Caki2 (cell line): Measurements from ENCODE around the gene RNF114. TPM values are rescaled to one million over a fixed set of nuclear protein-coding genes. Genes with fewer than 3 reads are reported as not detected.
"Not testable (repeated sequence)": the region's sequence is repeated elsewhere in the genome, so short reads cannot be mapped to it uniquely, and the experiment has no call there.

ENCODE experiments used
- DNase-seq: peaks from one replicate; pipeline ENCODE4 v3.0.0-alpha.2; 2015; ENCODE audit warnings: low read depth
- in situ Hi-C: cut with HindIII; loops from 2 replicates; pipeline ENCODE4 v1.10.0; 2016; ENCODE audit warnings: low sequenced_read_pairs, low pct_unique_long_range_greater_than_20kb, mixed read lengths
- total RNA-seq: library from RNA; depleted of rRNA; stranded (reverse); fragments of >200 nt; shearing (Covaris generic); gene quantifications from 2 replicates; pipeline ENCODE4 v1.2.3, GENCODE V29; 2014; ENCODE audit warnings: low replicate concordance

Gene RNF114
- total RNA-seq, 1 experiment from 2014 or later: 86.0 TPM

GRCh38 chr20:49948178-49948577, 12.0 kb downstream of the RNF114 start:
- in situ Hi-C loops: no loop called here
- no peak for DNase-seq

DNA sequence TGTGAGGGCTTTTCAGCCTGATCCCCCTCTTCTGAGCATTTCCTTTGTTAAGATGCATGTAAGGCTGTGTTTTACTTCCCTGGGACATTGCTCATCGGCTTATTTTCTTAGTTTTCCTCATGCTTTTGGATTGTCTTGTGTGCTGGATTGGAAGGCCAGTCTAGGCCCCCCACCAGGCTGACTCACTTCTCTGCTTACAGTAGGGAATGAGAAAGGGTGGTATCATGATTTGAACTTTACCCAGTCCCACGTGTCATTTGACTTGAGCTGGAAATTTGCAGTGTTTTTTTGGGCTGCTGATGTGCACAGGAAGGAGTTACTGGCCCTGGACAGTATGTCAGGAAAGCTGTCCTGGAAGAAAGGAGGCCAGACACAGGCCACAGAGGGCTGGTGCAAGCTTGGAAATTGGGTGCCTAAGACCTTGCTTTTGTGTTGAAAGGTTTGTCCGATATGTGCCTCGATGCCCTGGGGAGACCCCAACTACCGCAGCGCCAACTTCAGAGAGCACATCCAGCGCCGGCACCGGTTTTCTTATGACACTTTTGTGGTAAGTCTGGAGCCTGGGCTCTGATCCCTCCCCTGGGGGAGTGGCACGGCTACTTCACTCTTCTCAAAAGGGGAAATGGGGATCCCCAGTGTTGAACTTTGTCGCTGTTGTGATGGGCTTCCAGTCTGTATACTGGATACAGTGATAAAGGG, 12.8 kb downstream of the RNF114 start:
- DNase-seq: peak; percentile 68

GRCh38 chr20:49951151-49951550, 15.0 kb downstream of the RNF114 start:
- in situ Hi-C loops: no loop called here

More for the DNA sequence above, 12.8 kb downstream of the RNF114 start:
- in situ Hi-C loops: no loop called here

GRCh38 chr20:49955167-49955566, 19.0 kb downstream of the RNF114 start:
- in situ Hi-C loops: no loop called here
- no peak for DNase-seq

More at GRCh38 chr20:49951151-49951550, 15.0 kb downstream of the RNF114 start:
- DNase-seq: no peak

- in situ Hi-C loops, DNase-seq: not testable (repeated sequence)
Observed at GRCh38 chr20:49955830-49956396, 19.7 kb downstream of the RNF114 start.

DNA sequence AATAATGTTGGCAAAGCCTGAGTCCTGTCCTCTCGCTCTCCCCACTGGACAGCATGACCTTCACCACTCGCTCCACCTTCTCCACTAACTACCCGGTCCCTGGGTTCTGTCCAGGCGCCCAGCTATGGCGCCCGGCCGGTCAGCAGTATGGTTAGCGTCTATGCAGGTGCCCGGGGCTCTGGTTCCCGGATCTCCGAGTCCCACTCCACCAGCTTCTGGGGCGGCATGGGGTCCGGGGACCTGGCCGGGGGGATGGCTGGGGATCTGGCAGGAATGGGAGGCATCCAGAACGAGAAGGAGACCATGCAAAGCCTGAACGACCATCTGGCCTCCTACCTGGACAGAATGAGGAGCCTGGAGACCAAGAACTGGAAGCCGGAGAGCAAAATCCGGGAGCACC, 20.5 kb downstream of the RNF114 start:
- in situ Hi-C loops: no loop called here
- DNase-seq: no peak

DNA sequence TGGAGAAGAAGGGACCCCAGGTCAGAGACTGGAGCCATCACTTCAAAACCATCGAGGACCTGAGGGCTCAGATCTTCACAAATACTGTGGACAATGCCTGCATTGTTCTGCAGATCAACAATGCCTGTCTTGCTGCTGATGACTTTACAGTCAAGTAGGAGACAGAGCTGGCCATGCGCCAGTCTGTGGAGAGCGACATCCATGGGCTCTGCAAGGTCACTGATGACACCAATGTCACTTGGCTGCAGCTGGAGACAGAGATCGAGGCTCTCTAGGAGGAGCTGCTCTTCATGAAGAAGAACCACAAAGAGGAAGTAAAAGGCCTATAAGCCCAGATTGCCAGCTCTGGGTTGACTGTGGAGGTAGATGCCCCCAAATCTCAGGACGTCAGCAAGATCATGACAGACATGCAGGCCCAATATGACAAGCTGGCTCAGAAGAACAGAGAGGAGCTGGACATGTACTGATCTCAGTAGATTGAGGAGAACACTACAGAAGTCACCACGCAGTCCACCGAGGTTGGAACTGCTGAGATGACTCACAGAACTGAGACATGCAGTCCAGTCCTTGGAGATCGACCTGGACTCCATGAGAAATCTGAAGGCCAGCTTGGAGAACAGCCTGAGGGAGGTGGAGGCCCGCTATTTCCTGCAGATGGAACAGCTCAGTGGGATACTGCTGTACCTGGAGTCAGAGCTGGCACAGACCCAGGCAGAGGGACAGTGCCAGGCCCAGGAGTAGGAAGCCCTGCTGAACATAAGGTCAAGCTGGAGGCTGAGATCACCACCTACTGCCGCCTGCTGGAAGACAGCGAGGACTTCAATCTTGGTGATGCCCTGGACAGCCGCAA, 21.1 kb downstream of the RNF114 start:
- DNase-seq, in situ Hi-C loops: not testable (repeated sequence)

DNA sequence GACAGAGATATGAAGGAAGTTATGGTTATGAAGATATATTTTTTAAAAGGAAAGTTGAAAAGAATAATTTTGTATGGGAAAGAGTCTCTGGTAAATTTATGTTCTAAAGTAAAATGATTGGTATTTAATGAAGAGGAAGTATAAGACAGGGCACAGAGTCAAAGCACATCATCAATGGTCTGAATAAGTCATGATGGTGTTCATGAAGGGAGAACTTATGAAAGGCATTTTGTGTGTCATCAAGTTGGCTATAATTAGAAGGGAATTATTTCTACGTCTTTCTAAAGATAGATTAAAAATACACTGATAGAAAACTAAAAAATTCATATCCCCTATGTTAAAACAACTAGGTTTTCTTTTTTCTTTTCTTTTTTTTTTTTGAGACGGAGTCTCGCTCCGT, 25.2 kb downstream of the RNF114 start:
- in situ Hi-C loops: no loop called here
- no peak for DNase-seq

- peak; percentile 42 for DNase-seq
- in situ Hi-C loops: no loop called here
Observed at GRCh38 chr20:49964964-49965780, 29.0 kb downstream of the RNF114 start.

- no peak for DNase-seq
- in situ Hi-C loops: no loop called here
Observed at GRCh38 chr20:49965781-49966305, 29.6 kb downstream of the RNF114 start.

- in situ Hi-C loops: no loop called here
- DNase-seq: no peak
Observed at GRCh38 chr20:49966861-49967260, 30.7 kb downstream of the RNF114 start.

DNA sequence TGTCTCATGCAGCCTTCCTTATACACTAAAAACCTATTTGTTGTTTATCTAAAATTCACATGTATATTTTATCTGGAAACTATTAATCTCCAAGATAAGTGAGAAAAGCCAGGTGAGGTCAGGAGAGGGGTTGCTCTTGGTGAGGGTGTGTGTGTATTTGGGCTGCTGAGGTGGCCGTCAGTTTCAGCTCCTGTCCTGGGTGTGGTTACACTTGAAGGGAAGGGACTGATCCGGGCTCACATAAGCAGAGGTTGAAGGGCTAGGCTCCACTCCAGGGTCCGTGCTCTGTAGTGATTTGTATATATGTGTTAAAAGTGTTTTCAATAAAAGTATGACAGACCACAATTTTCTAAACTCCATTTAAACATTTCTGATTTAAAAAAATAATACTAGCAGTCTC, 33.0 kb downstream of the RNF114 start:
- in situ Hi-C loops: no loop called here
- DNase-seq: no peak

DNA sequence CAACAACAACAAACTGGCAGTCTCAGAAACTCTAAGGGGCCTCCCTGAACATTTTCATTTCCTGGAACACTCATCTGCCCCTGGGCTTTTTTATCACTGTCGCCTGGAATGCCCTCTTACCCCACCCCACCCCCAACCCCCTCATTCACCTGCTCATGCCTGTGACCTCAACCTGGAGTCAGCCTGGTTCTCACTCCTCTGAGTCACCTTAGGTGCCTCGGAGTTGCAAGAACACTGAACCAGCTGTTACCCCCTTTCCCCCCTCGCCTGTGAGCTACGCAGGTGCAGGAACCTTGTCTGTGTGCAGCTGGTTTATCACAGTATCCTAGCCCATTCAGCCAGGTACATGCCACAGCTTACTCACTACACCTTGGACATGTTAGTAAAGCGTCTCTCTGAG, 33.7 kb downstream of the RNF114 start:
- in situ Hi-C loops: no loop called here
- no peak for DNase-seq

GRCh38 chr20:49970498-49970897, 34.3 kb downstream of the RNF114 start:
- in situ Hi-C loops: no loop called here

DNA sequence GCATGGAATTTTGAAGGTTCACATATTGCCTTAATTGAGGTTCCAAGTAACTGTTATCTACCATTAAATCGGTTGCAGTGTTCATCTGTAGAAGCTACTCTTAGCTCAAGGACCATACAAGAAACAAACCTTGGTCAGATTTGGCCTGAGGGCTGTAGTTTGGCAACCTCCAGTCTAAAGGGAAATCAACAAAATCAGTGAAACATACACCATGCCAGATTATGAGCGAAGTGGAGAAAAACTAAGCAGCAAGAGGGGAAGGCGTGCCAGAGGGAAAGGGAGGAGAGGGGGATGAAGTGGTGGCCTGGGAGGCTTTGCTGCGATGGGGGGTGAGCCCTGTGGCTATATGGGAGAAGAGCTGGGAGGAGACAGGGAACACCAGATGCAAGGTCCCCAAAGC, 37.8 kb downstream of the RNF114 start:
- in situ Hi-C loops: no loop called here

More at GRCh38 chr20:49970498-49970897, 34.3 kb downstream of the RNF114 start:
- DNase-seq: no peak

GRCh38 chr20:49976542-49976941, 40.3 kb downstream of the RNF114 start:
- DNase-seq: no peak
- in situ Hi-C loops: no loop called here

More for the DNA sequence above, 37.8 kb downstream of the RNF114 start:
- DNase-seq: no peak

GRCh38 chr20:49977740-49978139, 41.5 kb downstream of the RNF114 start:
- in situ Hi-C loops, DNase-seq: not testable (repeated sequence)

DNA sequence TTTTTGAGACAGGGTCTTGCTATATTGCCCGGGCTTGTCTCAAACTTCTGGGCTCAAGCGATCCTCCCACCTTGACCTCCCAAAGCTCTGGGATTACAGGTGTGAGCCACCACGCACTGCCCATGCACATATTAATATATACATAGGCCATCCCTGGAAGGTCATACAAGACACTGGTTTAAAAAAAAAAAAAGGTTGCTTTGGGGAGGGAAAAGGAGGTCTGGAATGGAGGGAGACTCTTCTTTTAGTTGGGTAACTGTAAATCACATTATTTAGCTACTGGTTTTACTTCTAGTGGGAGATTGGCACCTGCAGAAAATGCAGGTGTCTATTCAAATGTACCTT, 42.5 kb downstream of the RNF114 start:
- in situ Hi-C loops: no loop called here
- no peak for DNase-seq
